Keratinocyte (primary cell): Measurements from ENCODE around the gene SNTG2.

Experiments used
- EZH2 ChIP-seq: IDR thresholded peaks from one replicate; pipeline ENCODE4 v1.6.1; 2012; ENCODE audit warnings: inconsistent platforms, mild to moderate bottlenecking, low read length, moderate library complexity
- TF ChIP-seq, protein P1 (sequence below), 3 experiments: IDR thresholded peaks in 1 of 3; conservative IDR thresholded peaks in 1 of 3; optimal IDR thresholded peaks in 1 of 3; 2 replicates in 2 of 3; 3 replicates in 1 of 3; pipeline versions ENCODE3 to v1.5.1; 2011; ENCODE audit warnings: low read length in 3 of 3, mild to moderate bottlenecking in 3 of 3, moderate library complexity in 2 of 3, control low read depth in 1 of 3, inconsistent platforms in 1 of 3; ENCODE audit not compliant: insufficient read depth in 2 of 3; ENCODE audit errors: extremely low read depth in 1 of 3

DNA sequence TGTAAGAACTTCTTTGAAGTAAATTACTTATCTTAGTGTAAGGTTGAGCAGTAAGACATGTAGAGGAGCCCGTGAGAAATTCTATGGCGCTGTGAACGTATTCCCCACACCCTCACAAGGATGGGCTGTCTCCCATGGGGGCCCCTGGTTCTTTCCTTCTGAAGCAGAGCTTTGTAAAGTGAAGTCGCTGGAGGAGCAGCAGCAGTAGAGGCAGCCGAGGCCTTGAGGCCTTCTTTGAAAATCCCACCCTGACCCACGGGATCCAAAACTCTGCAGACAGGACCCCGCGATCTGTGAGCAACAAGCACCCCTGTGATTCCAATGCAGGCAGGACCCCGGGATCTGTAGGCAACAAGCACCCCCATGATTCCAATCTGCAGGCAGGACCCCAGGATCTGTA lies 23.8 kb upstream of the SNTG2 start:
- TF ChIP-seq, protein P1, sequence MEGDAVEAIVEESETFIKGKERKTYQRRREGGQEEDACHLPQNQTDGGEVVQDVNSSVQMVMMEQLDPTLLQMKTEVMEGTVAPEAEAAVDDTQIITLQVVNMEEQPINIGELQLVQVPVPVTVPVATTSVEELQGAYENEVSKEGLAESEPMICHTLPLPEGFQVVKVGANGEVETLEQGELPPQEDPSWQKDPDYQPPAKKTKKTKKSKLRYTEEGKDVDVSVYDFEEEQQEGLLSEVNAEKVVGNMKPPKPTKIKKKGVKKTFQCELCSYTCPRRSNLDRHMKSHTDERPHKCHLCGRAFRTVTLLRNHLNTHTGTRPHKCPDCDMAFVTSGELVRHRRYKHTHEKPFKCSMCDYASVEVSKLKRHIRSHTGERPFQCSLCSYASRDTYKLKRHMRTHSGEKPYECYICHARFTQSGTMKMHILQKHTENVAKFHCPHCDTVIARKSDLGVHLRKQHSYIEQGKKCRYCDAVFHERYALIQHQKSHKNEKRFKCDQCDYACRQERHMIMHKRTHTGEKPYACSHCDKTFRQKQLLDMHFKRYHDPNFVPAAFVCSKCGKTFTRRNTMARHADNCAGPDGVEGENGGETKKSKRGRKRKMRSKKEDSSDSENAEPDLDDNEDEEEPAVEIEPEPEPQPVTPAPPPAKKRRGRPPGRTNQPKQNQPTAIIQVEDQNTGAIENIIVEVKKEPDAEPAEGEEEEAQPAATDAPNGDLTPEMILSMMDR (optimal IDR thresholded peaks at IDR 0.05 in 1 of 3, IDR thresholded peaks at IDR 0.05 in 1 of 3, conservative IDR thresholded peaks at IDR 0.05 in 1 of 3; ENCODE audit: extremely low read depth in 1 of 3, insufficient read depth in 2 of 3, low read length in 3 of 3), result no peak
- TF ChIP-seq EZH2, result no peak
